Stomach (tissue), 4 donors: ENCODE data around the gene LAYN.

Experiments
- CTCF ChIP-seq, 7 experiments: fragments of 450-650 bp in 4 of 7; fragments of 200-600 bp in 3 of 7; sonication (generic) in 3 of 7; IDR thresholded peaks; one replicate each; pipeline ENCODE4 v1.5.1; 2016 to 2019; ENCODE audit warnings: antibody characterized with exemption in 7 of 7, control low read depth in 2 of 7, mild to moderate bottlenecking in 1 of 7
- EP300 ChIP-seq: sonication (generic); formaldehyde crosslinking; IDR thresholded peaks from one replicate; pipeline ENCODE4 v1.6.1; 2017; ENCODE audit warnings: antibody characterized with exemption
- POLR2A ChIP-seq, 4 donors: fragments of 450-650 bp; IDR thresholded peaks; one replicate each; pipeline ENCODE4 v1.6.1; 2016; ENCODE audit warnings: antibody characterized with exemption in 4 of 4, control low read depth in 2 of 4, mild to moderate bottlenecking in 1 of 4, moderate library complexity in 1 of 4
- POLR2AphosphoS5 ChIP-seq, 3 donors: sonication (generic); formaldehyde crosslinking; IDR thresholded peaks; one replicate each; pipeline ENCODE4 v1.6.1; 2016; ENCODE audit warnings: antibody characterized with exemption in 3 of 3

GRCh38 chr11:111602865-111603610 lies 62.5 kb downstream of the LAYN start:
- TF ChIP-seq CTCF (IDR thresholded peaks at IDR 0.05) = no peak
- TF ChIP-seq EP300 = no peak
- TF ChIP-seq POLR2AphosphoS5 (IDR thresholded peaks at IDR 0.05) = no peak
- TF ChIP-seq POLR2A (IDR thresholded peaks at IDR 0.05) = no peak
